Measurements from ENCODE around the gene WIPF1.

- TF ChIP-seq EZH2 (IDR thresholded peaks at IDR 0.05; ENCODE audit: borderline replicate concordance, low read depth, low read length, severe bottlenecking) (no peak), CTCF (IDR thresholded peaks at IDR 0.05; ENCODE audit: extremely low read depth in 1 of 2, insufficient read depth in 1 of 2, low read depth in 1 of 2, low read length in 2 of 2) (no peak), MAX (IDR thresholded peaks at IDR 0.05; ENCODE audit: insufficient read depth, insufficient read length) (no peak), POLR2A (IDR thresholded peaks at IDR 0.05; ENCODE audit: low read depth, low read length) (no peak), POLR2AphosphoS5 (IDR thresholded peaks at IDR 0.05; ENCODE audit: insufficient read depth, low read depth, low read length) (no peak), FOS (IDR thresholded peaks at IDR 0.05; ENCODE audit: borderline replicate concordance, insufficient read depth, low read length) (no peak), JUN (IDR thresholded peaks at IDR 0.05; ENCODE audit: borderline replicate concordance, insufficient read depth, insufficient read length, low read depth) (no peak)
Observed at GRCh38 chr2:174566871-174567270, 30.7 kb downstream of the WIPF1 start.

Measured in endothelial cell of umbilical vein (primary cell).